Stimulated activated CD4-positive, alpha-beta T cell treated with anti-CD3 and anti-CD28 coated beads, Interleukin-15, amount 100 ng/mL, for 24 hours (primary cell): ENCODE data around the gene IFI6.
"Not testable (repeated sequence)": the region's sequence is repeated elsewhere in the genome, so short reads cannot be mapped to it uniquely, and the experiment has no call there.

Source experiments
- DNase-seq: peaks from one replicate; pipeline ENCODE4 v3.0.0-alpha.2; 2020

Gene IFI6

DNA sequence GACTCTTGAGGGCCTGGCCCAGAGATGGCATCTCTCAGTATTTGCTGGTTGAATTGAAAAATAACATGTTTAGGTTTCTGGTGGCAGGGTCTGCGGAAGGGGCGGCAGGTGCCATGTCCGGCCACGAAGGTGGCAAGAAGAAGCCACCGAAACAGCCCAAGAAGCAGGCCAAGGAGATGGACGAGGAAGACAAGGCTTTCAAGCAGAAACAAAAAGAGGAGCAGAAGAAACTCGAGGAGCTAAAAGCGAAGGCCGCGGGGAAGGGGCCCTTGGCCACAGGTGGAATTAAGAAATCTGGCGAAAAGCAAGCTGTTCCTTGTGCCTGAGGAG, 22.7 kb downstream of the IFI6 start:
- no peak for DNase-seq

DNA sequence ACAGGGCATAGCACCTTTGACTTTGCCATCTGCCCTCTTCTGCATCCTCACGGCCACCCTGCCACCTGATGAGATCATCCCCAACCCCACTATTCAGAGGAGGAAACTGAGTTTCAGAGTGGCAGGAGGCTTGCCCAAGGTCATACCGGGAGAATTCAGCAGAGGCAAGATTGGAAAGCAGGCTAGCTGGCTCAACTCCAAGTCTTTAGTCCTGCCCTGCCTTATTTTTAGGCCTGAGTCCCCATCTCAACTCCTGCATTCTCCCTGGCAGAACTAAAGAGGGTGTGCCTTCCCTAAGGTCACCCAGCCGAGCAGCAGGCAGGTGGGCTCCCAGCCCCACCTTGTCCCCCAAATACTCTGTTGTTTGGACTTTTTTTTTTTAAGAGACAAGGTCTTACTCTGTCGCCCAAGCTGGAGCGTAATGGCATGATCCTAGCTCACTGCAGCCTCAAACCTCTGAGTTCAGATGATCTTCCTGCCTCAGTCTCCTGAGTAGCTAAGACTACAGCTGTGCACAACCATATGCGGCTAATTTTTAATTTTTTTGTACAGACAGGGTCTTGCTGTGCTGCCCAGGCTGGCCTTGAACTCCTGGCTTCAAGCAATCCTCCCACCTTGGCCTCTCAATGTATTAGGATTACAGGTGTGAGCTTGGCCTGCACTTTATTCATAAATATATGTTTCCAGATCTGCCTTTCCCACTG, 23.2 kb downstream of the IFI6 start:
- no peak for DNase-seq

DNA sequence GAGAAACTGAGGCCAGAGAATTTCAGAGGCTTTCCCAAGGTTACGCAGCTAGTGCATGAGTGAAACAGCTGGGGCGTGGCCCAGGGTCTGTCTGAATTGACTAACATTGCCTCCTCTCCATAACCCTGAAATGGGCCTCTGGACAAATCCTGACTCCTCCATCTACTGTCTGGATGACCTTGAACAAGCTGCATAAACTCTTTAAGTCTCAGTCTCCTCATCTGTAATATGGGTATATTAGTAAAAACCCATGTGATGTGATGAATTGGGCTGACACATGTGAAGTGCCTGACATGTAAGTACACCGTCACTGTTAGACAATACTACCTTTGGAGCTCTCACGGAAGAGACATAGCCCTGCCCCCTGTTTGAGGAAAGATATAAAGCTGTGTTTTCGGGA, 24.7 kb downstream of the IFI6 start:
- no peak for DNase-seq

DNA sequence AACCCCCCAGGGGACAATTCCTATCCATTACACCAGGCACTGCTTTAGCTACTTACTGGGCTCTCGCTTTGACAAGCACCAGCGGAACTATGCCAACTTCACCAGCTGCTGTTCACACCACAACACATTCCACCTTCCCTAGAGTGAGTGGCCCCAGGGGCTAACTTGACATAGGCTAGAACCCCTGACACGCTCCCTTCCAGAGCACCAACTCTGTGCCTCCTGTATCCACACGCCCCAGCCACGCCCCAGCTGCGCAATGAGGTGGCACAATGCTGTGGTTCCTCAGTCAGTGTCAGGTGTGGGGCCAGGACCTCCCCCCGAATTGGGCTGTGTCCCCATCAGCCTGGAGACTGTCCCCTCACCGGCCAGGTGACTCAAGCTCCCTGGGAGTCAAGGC, 25.3 kb downstream of the IFI6 start:
- no peak for DNase-seq

DNA sequence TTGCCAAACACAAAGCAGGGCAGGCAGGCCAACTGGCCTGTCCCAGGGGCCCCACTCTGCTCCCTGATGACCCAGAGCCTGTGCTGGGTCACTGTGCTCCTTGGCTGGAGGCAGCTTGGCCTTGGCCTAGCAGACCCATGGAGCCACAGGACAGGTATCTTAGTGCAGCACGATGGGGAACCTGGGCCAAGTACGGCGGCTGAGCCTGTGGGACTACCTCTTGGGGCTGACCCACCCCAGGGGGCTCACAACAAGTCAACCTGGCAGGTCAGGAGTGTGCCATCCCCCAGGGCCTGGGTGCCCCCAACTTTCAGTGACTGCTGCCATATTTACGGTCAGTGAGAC, 26.9 kb downstream of the IFI6 start:
- no peak for DNase-seq

DNA sequence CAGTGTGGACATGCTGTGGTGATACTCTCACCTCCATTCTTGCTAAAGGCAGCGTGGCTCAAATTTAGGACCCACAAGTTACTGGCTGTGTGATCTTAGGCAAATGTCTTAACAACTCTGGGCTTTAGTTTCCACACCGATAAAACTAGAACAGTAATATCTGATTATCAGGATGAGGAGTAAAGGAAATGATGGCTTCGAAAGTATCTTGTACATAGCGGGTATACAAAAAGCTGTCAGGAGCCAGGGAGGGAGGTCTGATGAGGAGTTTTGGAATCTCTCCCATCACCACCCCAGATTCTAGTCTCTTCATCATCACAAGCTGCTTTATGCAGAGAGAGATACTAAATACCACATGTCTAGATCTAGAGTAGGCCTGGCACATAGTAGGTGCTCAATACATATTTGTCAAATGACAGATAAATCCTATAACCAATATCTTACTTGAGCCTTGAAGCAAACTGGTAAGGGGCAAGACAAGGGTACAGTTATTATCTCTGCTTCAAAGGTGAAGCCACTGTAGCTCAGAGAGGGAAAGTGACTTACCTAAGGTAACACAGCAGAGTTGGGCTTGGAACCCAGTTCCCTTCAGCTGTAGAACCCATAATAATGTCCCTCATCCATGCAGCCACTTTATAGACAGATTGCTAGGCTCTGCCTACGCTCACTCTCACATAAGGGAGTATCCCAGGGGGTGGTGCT, 27.5 kb downstream of the IFI6 start:
- no peak for DNase-seq

DNA sequence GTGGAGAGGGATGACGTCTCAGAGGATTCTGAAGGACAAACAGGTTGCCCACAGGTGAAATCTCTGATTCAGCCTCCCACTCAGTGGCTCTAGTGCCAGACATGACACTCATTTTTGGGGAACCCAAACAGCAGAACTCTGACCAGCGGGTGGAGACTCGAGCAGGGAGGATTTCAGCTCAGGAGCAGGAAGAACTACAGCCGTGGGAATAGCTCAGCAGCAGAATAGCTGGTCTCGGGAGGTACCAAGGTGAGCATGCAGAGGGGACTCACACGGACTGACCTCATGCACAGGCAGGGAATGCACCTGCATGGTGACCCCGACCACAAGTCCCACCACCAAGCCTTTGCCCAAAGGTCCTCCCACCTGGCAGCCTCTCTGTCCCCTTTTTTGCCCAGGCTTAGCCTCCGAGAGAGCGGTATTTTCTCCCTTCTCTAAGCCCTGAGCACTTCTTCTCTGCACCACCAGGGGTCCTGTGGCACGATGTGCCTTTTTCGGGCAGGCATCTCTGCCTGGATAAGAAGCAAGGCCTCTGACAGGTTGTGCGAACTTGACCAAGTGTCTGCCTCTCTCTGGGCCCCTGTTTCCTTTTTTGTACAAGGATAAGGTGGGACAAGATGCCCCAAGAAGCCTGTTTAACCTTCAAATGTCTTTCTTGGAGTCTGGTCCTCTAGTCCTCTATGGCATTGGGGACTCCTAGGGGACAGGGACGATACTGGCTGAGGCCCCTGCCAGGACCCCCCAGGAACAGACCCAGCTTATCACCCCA, 28.2 kb downstream of the IFI6 start:
- DNase-seq, result peak; percentile 78

DNA sequence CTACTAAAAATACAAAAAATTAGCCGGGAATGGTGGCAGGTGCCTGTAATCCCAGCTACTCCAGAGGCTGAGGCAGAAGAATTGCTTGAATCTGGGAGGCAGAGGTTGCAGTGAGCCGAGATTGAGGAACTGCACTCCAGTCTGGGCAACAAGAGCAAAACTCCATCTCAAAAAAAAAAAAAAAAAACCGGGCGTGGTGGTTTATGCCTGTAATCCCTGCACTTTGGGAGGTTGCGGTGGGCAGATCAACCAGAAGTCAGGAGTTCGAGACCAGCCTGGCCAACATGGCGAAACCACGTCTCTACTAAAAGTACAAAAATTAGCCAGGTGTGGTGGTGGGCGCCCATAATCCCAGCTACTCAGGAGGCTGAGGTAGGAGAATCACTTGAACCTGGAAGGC, 31.5 kb downstream of the IFI6 start:
- DNase-seq, result not testable (repeated sequence)

DNA sequence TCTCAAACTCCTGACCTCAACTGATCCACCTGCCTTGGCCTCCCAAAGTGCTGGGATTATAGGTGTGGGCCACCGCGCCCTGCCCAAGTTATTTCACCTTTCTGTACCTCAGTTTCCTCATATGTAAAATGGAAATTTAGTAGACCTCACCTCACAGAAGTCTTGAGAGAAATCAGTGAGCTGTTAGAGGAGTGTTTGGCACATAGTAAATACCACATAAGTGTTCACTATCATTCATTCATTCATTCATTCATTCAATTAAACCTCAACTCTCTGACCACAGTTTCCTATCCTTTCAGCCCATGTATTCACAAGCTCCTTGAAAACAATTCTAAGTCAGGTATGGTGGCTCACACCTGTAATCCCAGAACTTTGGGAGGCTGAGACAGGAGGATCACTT, 33.2 kb downstream of the IFI6 start:
- no peak for DNase-seq

DNA sequence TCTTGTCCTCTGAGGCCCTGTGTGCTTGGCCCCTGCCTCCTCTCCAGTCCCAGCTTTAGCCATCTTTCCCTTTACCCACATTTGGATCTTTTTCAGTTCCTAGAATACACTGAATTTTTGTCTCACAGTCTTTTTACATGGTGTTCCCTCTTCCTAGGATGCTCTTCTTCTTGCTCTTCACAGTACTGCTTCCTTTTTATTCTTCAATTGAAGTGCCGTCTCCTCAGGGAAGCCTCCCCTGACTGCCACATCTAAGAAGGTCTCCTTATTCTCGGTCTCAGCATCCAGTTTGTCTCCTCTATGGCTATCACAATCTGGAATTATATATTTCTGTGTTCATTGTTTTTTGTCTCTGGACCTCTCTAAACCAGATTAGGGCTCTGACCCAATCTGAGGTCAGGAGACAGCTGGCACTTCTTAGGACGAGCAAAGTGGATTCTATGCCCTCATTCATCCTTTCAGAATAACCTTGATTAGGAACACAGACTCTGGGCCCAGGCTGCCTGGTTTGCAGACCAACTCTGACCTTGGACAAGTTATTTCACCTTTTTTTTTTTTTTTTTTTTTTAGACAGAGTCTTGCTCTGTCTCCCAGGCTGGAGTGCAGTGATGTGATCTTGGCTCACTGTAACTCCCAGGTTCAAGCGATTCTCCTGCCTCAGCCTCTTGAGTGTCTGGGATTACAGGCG, 33.8 kb downstream of the IFI6 start:
- no peak for DNase-seq

DNA sequence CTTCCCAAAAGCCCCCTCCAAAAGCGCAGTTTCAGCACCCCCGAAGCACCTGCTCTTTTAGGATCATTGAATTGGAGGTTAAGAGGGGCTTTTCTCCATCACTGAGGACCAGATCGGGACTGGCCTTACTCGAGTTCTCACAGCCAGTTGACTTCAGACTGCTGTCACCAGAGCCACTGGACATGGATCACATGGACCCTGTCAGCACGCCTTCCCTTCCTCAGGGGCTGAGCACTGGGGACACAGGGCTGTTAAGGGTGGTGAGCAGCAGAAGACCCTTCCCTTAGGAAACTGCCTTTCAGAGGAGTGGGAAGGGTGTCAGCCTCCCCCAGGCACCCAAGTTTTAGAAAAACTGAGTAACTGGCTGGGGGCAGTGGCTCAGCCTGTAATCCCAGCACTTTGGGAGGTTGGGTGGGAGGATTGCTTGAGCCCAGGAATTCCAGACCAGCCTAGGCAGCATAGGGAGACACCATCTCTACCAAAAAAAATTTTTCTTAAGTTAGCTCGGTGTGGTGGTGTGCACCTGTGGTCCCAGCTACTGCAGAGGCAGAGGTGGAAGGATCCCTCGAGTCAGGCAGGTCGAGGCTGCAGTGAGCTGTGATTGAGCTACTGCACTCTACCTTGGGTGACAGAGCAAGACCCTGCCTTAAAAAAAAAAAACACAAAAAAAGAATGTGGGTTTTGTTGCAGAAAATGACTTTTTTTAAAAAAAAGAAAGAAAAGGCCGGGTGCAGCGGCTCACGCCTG, 36.4 kb downstream of the IFI6 start:
- no peak for DNase-seq

DNA sequence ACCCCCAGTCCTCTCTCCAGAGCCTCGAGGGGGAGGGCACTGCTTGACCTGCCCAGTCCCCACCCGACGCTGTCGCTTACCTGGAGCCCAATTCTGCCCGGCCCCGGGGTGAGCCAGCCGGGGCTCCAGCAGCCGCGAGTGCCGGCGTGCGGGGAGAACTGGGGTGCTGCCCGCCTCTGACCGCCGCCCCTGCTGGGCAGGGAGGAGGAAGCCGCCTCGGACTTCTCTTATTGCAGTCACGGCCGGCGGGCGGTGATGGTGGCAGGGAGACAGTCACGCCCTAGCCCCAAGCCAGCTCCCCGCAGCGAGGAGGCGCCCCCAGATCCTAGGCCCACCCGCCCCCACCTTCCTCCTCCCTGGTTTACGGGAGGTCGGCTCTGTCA, 37.0 kb downstream of the IFI6 start, which contains the start of gene FGR:
Gene FGR, minus strand, starts transcription at position 201 of the 383 bp plus-strand sequence. CDS start 11,269 bp downstream, outside the sequence.
- no peak for DNase-seq

DNA sequence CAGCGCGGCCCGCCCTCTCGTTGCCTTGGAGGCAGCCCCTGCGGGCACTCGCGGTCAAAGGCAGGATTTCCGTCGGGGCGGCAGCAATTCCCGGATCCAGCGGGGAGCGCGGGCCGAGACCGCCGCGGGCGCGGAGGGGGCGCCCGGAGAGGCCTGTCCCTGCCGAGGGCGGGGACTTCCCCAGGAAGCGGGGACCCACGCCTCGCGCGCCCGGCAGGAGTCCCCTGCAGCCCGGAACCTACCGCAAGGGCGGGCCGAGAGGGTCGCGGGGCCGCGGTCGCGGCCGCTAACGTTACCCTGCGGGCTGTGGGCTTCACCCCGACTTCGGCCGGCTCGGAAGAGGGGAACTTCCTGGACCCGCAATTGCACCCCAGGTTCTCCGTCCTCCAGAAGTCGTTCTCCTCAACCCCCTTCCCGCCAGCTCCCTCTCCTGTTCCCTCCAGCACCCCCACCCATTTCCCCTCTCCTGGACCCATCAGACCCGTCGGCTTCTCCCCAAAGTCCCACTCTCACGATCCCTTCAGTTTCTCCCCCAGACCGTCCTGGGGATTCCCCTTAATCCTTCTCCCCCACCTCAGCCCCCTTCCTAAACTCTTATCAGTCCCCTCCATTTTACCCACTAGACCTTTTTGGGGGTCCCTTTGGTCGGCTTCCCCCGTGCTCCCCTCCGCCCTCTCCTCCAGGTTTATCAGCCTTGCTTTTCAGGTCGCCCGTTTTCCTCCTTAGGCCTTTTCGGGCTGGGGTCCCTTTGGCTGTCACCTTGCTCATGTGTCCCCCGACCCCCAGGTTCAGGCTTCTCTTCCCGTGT, 37.6 kb downstream of the IFI6 start:
- peak; percentile 51 for DNase-seq

DNA sequence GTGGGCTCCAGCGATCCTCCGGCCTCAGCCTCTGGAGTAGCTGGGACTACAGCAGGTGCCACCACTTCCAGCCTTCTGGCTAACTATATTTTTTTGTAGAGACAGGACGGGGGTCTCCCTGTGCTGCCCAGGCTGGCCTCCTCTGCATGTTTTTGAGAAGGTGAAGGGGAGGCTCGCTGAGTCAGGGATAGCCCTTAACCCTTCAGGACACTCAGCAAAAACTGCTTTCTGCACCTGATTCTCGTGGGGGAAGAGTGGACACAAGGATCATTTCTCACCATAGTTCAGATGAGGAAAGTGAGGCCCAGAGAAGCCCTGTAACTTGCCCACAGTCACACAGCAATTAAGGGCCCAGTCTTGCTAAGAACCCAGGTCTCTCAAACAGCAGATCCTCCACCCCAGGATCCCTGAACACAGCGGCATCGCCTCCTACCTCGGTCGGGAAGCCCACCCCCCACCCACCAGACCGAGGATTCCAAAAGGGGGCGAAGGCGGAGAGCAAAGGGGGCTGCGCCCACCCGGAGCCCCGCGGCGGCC, 38.3 kb downstream of the IFI6 start:
- no peak for DNase-seq

DNA sequence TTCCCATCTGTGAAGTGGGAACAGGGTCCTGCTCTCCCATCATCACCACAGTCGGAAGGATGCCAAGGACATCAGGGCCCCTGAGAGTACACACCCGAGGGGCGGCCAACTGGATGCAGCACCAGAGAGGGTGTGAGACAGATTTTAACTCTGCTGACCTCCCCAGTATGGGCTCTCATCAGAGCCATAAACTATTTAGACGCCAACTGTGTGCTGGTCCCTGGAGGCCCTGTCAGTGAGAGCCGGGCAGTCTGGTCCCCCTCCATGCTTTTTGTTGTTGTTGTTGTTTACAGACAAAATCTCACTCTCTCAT, 38.7 kb downstream of the IFI6 start:
- no peak for DNase-seq

DNA sequence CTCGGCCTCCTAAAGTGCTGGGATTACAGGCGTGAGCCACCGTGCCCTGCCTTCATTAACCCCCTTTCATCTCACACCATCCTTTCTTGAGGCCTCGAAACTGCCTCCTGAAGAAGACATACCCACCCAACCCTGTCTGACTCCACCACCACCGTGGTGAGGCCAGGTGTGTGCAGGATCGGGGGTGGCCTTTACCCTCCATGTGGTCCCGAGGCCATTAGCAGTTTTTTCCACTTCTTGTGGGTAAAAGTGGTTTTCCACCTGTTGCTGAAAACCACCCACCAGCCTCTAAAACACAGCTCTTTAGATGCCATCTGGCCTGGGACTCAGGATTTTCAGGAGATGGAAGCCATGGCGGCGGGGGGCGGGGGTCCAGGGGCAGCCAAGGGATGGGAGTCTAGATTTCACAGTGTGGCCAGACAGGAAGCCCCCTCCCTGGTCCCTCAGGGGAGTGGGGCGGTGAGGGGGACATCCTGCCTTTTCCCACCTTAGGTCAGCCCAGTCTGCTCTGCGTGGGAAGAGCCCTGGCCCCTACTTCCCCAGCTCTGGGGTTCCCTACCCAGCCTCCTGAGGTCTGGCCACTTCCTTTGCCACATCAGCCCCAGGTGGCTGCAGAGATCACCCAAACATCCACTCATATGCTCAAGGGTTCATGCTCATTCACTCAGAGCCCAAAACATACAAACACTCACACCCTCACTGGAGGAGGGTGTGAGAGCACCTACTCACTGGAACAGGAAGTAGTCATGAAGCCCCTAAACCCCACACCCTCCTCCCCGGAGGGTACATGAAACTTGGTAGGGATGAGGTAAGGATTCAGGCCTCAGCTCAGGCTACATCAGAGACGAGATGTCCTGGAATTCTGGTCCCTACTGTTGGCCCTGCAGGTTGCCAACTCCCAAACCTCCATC, 39.4 kb downstream of the IFI6 start:
- DNase-seq, result peak; percentile 80

DNA sequence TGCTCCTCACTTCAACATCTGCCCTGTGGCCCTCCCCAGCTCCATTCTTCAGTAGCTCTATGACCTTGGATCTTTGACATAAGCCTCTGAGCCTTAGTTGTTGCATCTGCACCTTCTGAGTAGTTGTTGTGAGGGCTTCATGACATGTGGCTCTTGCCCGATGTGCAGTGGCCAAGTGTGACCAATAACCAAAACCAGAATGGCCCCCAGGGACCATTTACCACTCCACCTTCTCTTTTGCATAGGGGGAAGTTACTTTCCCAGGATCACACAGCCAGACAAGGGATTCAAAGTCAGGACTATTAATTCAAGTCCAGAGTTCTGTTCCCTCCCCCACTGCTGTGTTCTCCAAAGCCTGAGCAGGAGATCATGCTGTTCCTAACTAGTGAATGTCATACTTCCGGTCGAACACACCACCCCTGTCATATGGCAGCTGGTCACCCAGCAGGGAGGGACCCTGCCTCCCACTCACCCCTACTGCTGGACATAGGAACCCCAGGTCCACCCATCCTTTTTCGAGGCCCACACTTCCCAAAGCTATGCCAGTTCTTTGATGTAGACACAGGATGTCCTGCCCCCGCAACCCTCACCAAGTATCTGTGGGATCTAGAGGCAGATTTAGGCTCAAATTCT, 41.0 kb downstream of the IFI6 start:
- DNase-seq, result no peak

DNA sequence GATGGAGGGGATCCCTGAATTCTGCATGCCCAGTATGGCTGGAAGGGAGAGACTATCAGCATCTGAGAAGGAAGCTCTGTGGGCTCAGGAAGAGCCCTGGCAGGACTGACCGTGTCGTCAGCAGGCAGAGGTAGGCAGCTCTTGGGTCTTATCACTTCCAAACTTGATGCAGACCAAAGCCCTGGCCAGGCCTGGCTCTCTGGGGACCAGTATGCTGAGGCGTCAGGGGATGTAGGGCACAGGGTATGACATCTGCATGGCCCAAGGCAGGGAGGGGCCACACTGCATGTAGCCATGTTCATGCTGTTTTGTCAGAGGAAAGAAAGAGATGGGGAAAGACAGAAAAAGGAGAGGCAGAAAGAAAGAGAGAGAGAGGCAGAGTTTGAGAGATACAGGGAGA, 43.3 kb downstream of the IFI6 start:
- no peak for DNase-seq

DNA sequence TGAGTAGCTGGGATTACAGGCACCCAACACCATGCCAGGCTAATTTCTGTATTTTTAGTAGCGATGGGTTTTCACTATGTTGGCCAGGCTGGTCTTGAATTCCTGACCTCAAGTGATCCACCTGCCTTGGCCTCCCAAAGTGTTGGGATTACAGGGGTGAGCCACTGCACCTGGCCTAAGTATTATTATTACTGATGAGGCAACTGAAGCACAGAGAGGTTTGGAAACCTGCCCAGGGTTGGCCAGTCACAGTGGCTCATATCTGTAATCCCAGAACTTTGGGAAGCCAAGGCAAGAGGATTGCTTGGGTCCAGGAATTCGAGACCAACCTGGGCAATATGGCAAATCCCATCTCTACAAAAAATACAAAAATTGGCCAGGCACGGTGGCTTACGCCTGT, 44.3 kb downstream of the IFI6 start:
- not testable (repeated sequence) for DNase-seq

DNA sequence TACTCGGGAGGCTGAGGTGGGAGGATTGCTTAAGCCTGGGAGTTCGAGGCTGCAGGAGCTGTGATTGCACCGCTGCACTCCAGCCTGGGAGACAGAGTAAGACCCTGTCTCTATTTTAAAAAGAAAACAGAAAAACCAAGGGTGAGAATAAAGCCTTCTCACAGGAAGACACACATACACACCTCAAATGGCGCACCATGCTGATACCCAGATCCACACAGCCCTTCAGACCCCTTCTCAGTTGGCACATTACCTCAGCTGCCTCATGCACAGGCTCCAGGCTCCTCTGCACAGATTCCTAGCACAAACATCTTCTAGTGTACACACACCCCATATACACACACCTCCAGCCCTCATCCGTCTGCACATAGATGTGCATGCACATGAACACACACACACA, 44.9 kb downstream of the IFI6 start:
- DNase-seq, result no peak
